ENCODE results near the gene MARVELD2.
A peak's percentile ranks its signal among the peaks of the same experiment; 100 is the strongest.

MARVELD2 gene

GRCh38 chr5:69492391-69492922 is 77.5 kb downstream of the MARVELD2 start, which contains the start of gene OCLN:
OCLN (plus strand) TSS chr5:69492790; CDS start chr5:69504245, 11,455 bp downstream.
- peak within 1 kb of the TSS; percentile 70 for H3K4me3 ChIP-seq
- no peak for DNase-seq (ENCODE audit: low spot score)
- no peak within 1 kb of the TSS for H3K27ac ChIP-seq
- no peak for TF ChIP-seq CTCF (IDR thresholded peaks at IDR 0.05)

GRCh38 chr5:69492923-69493395 is 78.0 kb downstream of the MARVELD2 start:
- DNase-seq (ENCODE audit: low spot score): no peak
- Histone ChIP-seq H3K4me3 (peak overlapping the region; percentile 70), H3K27ac (no peak overlapping the region)
- no peak for TF ChIP-seq CTCF (IDR thresholded peaks at IDR 0.05)

- peak overlapping the region; percentile 70 for H3K4me3 ChIP-seq
- no peak for TF ChIP-seq CTCF (IDR thresholded peaks at IDR 0.05)
- no peak for DNase-seq (ENCODE audit: low spot score)
- H3K27ac ChIP-seq: no peak overlapping the region
These were observed 78.6 kb downstream of the MARVELD2 start for GRCh38 chr5:69493396-69494133.

Measured in coronary artery (tissue), 2 donors.